K562 (cell line): ENCODE data around the gene GLUL. TPM values are rescaled to one million over a fixed set of nuclear protein-coding genes. Genes with fewer than 3 reads are reported as not detected.

Experiments used
- ATAC-seq: fragments of 200-7000 bp; cut with Tn5 transposase; 3 replicates; pipeline ENCODE4 v1.9.1; 2020; ENCODE audit warnings: moderate library complexity
- BruUV-seq: library from RNA; stranded (reverse); fragments of 400-500 nt; replicated peaks from 2 replicates; lab custom pipeline; 2021; lab: Mats Ljungman, UMichigan
- CTCF ChIA-PET: fragments of 300-600 bp; formaldehyde crosslinking; extraction: SDS; loops from one replicate; lab custom pipeline; 2021; ENCODE audit warnings: low intra/inter-chr PET ratio; lab: Yijun Ruan, JAX
- POLR2A ChIA-PET: fragments of 300-600, 350-650 bp; sonication (Branson Sonifier 250); formaldehyde crosslinking; extraction: SDS; loops from one replicate; lab custom pipeline; 2021; ENCODE audit warnings: antibody characterized with exemption, inconsistent platforms; lab: Yijun Ruan, JAX
- DNase-seq, 4 experiments: peaks; one replicate each; pipeline versions ENCODE4 v3.0.0 to v3.0.0-alpha.2; 2011 to 2018; ENCODE audit warnings: low spot score in 3 of 4, mixed read lengths in 3 of 4; ENCODE audit errors: extremely low read depth in 1 of 4
- FAIRE-seq: peaks from 2 replicates; lab custom pipeline; 2011; peaks lifted over from hg19 to GRCh38; lab: Jason Lieb, UNC
- H2AFZ ChIP-seq: 2 replicates; pipeline ENCODE4 v1.6.0; 2011; ENCODE audit warnings: low read depth, low read length, control low read depth, inconsistent platforms
- H3K27ac ChIP-seq: fragments of 200-600 bp; 3 replicates; pipeline ENCODE4 v1.8.0; 2011; ENCODE audit warnings: low read depth, mild to moderate bottlenecking, control low read depth, inconsistent platforms, low read length, moderate library complexity, mixed read lengths; ENCODE audit errors: extremely low read depth
- H3K27me3 ChIP-seq, 2 experiments: fragments of 300-600 bp in 1 of 2; 2 replicates in 1 of 2; 3 replicates in 1 of 2; pipeline versions ENCODE4 v1.6.0 to v1.8.0; 2011; ENCODE audit warnings: inconsistent platforms in 2 of 2, low read length in 2 of 2, mild to moderate bottlenecking in 1 of 2, mixed read lengths in 1 of 2, moderate library complexity in 1 of 2; ENCODE audit not compliant: control insufficient read depth in 2 of 2, insufficient read depth in 2 of 2
- H3K36me3 ChIP-seq: fragments of 300-600 bp; 3 replicates; pipeline ENCODE4 v1.8.0; 2011; ENCODE audit warnings: mild to moderate bottlenecking, low read length, inconsistent platforms; ENCODE audit not compliant: control insufficient read depth, insufficient read depth
- H3K4me1 ChIP-seq, 2 experiments: fragments of 200-600 bp in 1 of 2; replicated peaks in 1 of 2; 2 replicates in 1 of 2; 3 replicates in 1 of 2; pipeline versions ENCODE4 v1.5.1 to v1.8.0; 2011; ENCODE audit warnings: inconsistent platforms in 2 of 2, low read length in 2 of 2, mild to moderate bottlenecking in 1 of 2, mixed read lengths in 1 of 2, moderate library complexity in 1 of 2; ENCODE audit not compliant: control insufficient read depth in 2 of 2, insufficient read depth in 2 of 2
- H3K4me2 ChIP-seq: 2 replicates; pipeline ENCODE4 v1.6.1; 2011; ENCODE audit warnings: low read length, control low read depth, inconsistent platforms, mixed read lengths; ENCODE audit not compliant: insufficient read depth
- H3K4me3 ChIP-seq: fragments of 200-600 bp; sonication (generic), shearing (Covaris generic); 2 replicates; pipeline ENCODE4 v1.5.1; 2016; ENCODE audit warnings: control low read depth, inconsistent platforms
- H3K79me2 ChIP-seq: fragments of 200-600 bp; 3 replicates; pipeline ENCODE4 v1.8.0; 2011; ENCODE audit warnings: low read length, inconsistent platforms; ENCODE audit not compliant: control insufficient read depth, insufficient read depth
- H3K9ac ChIP-seq, 2 experiments: 2 replicates each; pipeline versions ENCODE4 v1.6.0 to v1.6.1; 2011; ENCODE audit warnings: low read depth in 2 of 2, low read length in 2 of 2, control low read depth in 1 of 2, inconsistent platforms in 1 of 2, mild to moderate bottlenecking in 1 of 2, mixed read lengths in 1 of 2; ENCODE audit not compliant: insufficient read depth in 1 of 2
- H3K9me1 ChIP-seq: one replicate; pipeline ENCODE4 v1.6.0; 2011; ENCODE audit warnings: inconsistent platforms, mild to moderate bottlenecking, low read length, moderate library complexity; ENCODE audit not compliant: control insufficient read depth, insufficient read depth
- H3K9me3 ChIP-seq: replicated peaks from 2 replicates; pipeline ENCODE4 v1.5.1; 2011; ENCODE audit warnings: low read depth, low read length, inconsistent platforms; ENCODE audit not compliant: control insufficient read depth, insufficient read depth
- H4K20me1 ChIP-seq: replicated peaks from 2 replicates; pipeline ENCODE4 v1.6.1; 2011; ENCODE audit warnings: low read length, inconsistent platforms, mixed read lengths; ENCODE audit not compliant: control insufficient read depth, insufficient read depth
- CAMTA2 ChIP-seq: fragments of 250-450 bp; sonication (Bioruptor Pico); conservative IDR thresholded peaks from 2 replicates; pipeline ENCODE4 v1.5.1; 2022
- EHMT2 ChIP-seq: fragments of 450-650 bp; IDR thresholded peaks from 2 replicates; pipeline ENCODE4 v1.6.1; 2018; ENCODE audit warnings: antibody characterized with exemption
- ELF2 ChIP-seq: fragments of 250-450 bp; sonication (Bioruptor Pico); IDR thresholded peaks from 2 replicates; pipeline ENCODE4 v1.5.0; 2021; ENCODE audit warnings: mild to moderate bottlenecking
- FUS ChIP-seq: fragments of 200-400 bp; formaldehyde crosslinking; optimal IDR thresholded peaks from 2 replicates; pipeline ENCODE3; 2017; ENCODE audit warnings: low read depth, low read length
- MECOM ChIP-seq: fragments of 250-450 bp; sonication (Bioruptor Pico); IDR thresholded peaks from 2 replicates; pipeline ENCODE4 v1.8.0; 2022; ENCODE audit warnings: inconsistent platforms
- NR2C1 ChIP-seq, 2 experiments: fragments of 450-650 bp; IDR thresholded peaks; 2 replicates each; pipeline ENCODE4 v1.6.1; 2017; ENCODE audit warnings: mild to moderate bottlenecking in 2 of 2, antibody characterized with exemption in 1 of 2, inconsistent platforms in 1 of 2, missing compliant biosample characterization in 1 of 2, missing genetic modification characterization in 1 of 2
- SMAD1 ChIP-seq: fragments of 150-350 bp; IDR thresholded peaks from 2 replicates; pipeline ENCODE4 v1.6.1; 2014; ENCODE audit warnings: low read length, low read depth; ENCODE audit not compliant: partially characterized antibody
- STAT5A ChIP-seq: IDR thresholded peaks from 2 replicates; pipeline ENCODE4 v1.6.1; 2012; ENCODE audit warnings: low read length, inconsistent platforms, borderline replicate concordance
- U2AF2 ChIP-seq: fragments of 200-400 bp; formaldehyde crosslinking; optimal IDR thresholded peaks from 2 replicates; pipeline ENCODE3; 2017; ENCODE audit warnings: low read depth, mild to moderate bottlenecking, low read length
- VEZF1 ChIP-seq: fragments of 200-800 bp; sonication (Bioruptor generic); IDR thresholded peaks from 2 replicates; pipeline ENCODE4 v1.6.1; 2017; ENCODE audit warnings: missing genetic modification characterization, missing compliant biosample characterization
- ZNF165 ChIP-seq: fragments of 250-450 bp; sonication (Bioruptor Pico); IDR thresholded peaks from 2 replicates; pipeline ENCODE4 v1.4.0; 2020; ENCODE audit warnings: borderline replicate concordance
- WGBS: fragments of 100-300 bp; shearing (Covaris generic); methylation state at CpG from one replicate; pipeline ENCODE4 v1.1.6; 2016; ENCODE audit warnings: low coverage, mixed read lengths; ENCODE audit not compliant: insufficient coverage; ENCODE audit errors: missing lambda C conversion rate; 5-methylcytosine and 5-hydroxymethylcytosine counted together
- in situ Hi-C: fragments of 300-500 bp; cut with MboI; formaldehyde crosslinking; loops from 4 replicates; pipeline ENCODE4 v1.15.0; 2018; ENCODE audit warnings: inconsistent platforms, mixed read lengths
- intact Hi-C: fragments of 100-400 bp; cut with micrococcal nuclease; formaldehyde crosslinking; loops from 2 replicates; pipeline ENCODE4 v1.14.2; 2022
- polyA plus RNA-seq, 8 experiments: library from polyadenylated mRNA; depleted of rRNA in 4 of 8; stranded (reverse) in 5 of 8; unstranded in 3 of 8; fragments of >200 nt; fragmentation: Nextera tagmentation in 2 of 8; fragmentation: Illumina TruSeq in 1 of 8; extraction: Ambion mirVana in 2 of 8; extraction: Trizol in 1 of 8; gene quantifications; 2 replicates each; pipeline versions ENCODE4 v1.2.1 to v1.2.3, GENCODE V29; 2011 to 2014; ENCODE audit warnings: inconsistent platforms in 1 of 8, missing spikeins in 1 of 8
- total RNA-seq, 7 experiments: library from RNA; depleted of rRNA in 6 of 7; stranded (reverse); fragments of >200 nt in 6 of 7; fragmentation: Illumina TruSeq in 2 of 7; extraction: Trizol in 2 of 7; gene quantifications; 2 replicates each; pipeline versions ENCODE4 v1.2.1 to v1.2.3, GENCODE V29; 2011 to 2021; ENCODE audit warnings: low replicate concordance in 1 of 7
- TF ChIP-seq, protein P1 (sequence below): fragments of 250-450 bp; sonication (Bioruptor Pico); IDR thresholded peaks from 2 replicates; pipeline ENCODE4 v1.4.0; 2020; ENCODE audit warnings: mild to moderate bottlenecking, moderate library complexity
- TF ChIP-seq, protein P2 (sequence below): fragments of 250-450 bp; sonication (Bioruptor Pico); IDR thresholded peaks from 2 replicates; pipeline ENCODE4 v1.8.0; 2022; ENCODE audit warnings: moderate library complexity, mild to moderate bottlenecking, inconsistent platforms

The GLUL gene
- total and polyA plus RNA-seq, 9 of the 15 experiments (the other 6 are each of a cell fraction or from before 2014, with no cell fraction given) = 1,088 to 4,222 (median 1,338) TPM

DNA sequence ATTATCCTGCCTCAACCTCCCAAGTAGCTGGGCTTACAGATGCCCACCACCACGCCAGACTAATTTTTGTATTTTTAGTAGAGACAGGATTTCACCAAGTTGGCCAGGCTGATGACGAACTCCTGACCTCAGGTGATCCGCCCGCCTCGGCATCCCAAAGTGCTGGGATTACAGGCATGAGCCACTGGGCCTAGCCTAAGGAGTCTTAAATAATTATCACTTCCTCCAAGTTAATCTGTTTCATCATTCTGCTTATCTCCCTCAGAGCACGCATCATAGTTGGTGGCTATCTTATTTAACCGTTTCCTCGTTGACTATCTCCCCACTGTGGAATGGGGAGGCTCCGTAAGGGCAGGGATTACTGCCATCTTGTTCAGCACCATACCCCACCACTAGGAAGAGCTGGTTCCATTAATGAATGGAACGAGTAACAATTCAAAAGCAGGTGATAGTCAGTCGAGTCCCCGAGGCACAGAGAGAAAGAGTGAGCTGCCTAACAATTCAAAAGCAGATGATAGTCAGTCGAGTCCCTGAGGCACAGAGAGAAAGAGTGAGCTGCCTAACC, 52.7 kb downstream of the GLUL start:
- WGBS = 5% methylated on average over 13 of the region's 13 CpGs
- H3K4me1 ChIP-seq = peaks cover 36 to 63% of the 10 kb centered on the region in 2 experiments
- peak; percentile 67; the same call in 1 of the 2 replicates for TF ChIP-seq STAT5A
- TF ChIP-seq U2AF2 = no peak
- TF ChIP-seq FUS = no peak
- TF ChIP-seq, protein P1, sequence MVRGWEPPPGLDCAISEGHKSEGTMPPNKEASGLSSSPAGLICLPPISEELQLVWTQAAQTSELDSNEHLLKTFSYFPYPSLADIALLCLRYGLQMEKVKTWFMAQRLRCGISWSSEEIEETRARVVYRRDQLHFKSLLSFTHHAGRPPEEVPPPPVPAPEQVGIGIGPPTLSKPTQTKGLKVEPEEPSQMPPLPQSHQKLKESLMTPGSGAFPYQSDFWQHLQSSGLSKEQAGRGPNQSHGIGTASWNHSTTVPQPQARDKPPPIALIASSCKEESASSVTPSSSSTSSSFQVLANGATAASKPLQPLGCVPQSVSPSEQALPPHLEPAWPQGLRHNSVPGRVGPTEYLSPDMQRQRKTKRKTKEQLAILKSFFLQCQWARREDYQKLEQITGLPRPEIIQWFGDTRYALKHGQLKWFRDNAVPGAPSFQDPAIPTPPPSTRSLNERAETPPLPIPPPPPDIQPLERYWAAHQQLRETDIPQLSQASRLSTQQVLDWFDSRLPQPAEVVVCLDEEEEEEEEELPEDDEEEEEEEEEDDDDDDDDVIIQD (CRISPR knock-in tag) = no peak
- peak; percentile 61 for TF ChIP-seq SMAD1
- TF ChIP-seq MECOM = peak; percentile 87
- TF ChIP-seq, protein P2, sequence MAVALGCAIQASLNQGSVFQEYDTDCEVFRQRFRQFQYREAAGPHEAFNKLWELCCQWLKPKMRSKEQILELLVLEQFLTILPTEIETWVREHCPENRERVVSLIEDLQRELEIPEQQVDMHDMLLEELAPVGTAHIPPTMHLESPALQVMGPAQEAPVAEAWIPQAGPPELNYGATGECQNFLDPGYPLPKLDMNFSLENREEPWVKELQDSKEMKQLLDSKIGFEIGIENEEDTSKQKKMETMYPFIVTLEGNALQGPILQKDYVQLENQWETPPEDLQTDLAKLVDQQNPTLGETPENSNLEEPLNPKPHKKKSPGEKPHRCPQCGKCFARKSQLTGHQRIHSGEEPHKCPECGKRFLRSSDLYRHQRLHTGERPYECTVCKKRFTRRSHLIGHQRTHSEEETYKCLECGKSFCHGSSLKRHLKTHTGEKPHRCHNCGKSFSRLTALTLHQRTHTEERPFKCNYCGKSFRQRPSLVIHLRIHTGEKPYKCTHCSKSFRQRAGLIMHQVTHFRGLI = no peak
- peak; percentile 71; the same call in 1 of the 2 replicates for TF ChIP-seq ELF2 (CRISPR knock-in tag)
- TF ChIP-seq ZNF165 = 0 out of 2 replicates have a peak, but pooled peaks have one; percentile 40
- TF ChIP-seq EHMT2 = peak; percentile 90
- no peak for TF ChIP-seq CAMTA2 (CRISPR knock-in tag)
- TF ChIP-seq NR2C1 (IDR thresholded peaks at IDR 0.05) = peak; percentile 45; the same call in 1 of the 2 replicates
- peak; percentile 58 for TF ChIP-seq NR2C1 (tag; IDR thresholded peaks at IDR 0.05)
- TF ChIP-seq VEZF1 (CRISPR knock-in tag) = peak; percentile 48

More for the DNA sequence above, 52.7 kb downstream of the GLUL start:
- in situ Hi-C loops (no loop called here), intact Hi-C loops (loop anchor here (1.0 to 2.0 kb wide), 3 partner anchors 16 to 52 kb away; partner anchors contain the start of gene GLUL)
- Histone ChIP-seq H3K9me1 (no peaks in the 10 kb centered on the region), H3K9me3 (no peaks in the 10 kb centered on the region), H3K4me2 (peak overlapping the region; percentile 40), H3K36me3 (no peaks in the 10 kb centered on the region), H3K27ac (peak overlapping the region; percentile 83), H3K4me3 (no peak overlapping the region), H3K27me3 (no peaks in the 10 kb centered on the region), H2AFZ (peak overlapping the region; percentile 86), H4K20me1 (no peaks in the 10 kb centered on the region), H3K9ac (peak overlapping the region; percentile 2 to 47; a peak in 3 of 4 replicates), H3K79me2 (no peaks in the 10 kb centered on the region)
- CTCF ChIA-PET = no interaction called here
- ATAC-seq (peak; percentile 61), FAIRE-seq (peak; percentile 65), DNase-seq (peak; percentile 72 to 87 (median 84))
- POLR2A ChIA-PET = interaction anchor here (0.6 to 3.0 kb wide), 12 partner anchors 9 to 80 kb away, joined by 3 to 11 read pairs (median 4); partner anchors contain the start of gene GLUL
- BruUV-seq = no TSS peak
